Lower leg skin (tissue), 3 donors: ENCODE results near the gene LMCD1.

Experiments
- CTCF ChIP-seq, 3 donors: fragments of 450-650 bp; IDR thresholded peaks; one replicate each; pipeline ENCODE4 v1.5.1; 2016; ENCODE audit warnings: antibody characterized with exemption in 3 of 3, mild to moderate bottlenecking in 3 of 3, moderate library complexity in 2 of 3
- POLR2A ChIP-seq, 2 donors: fragments of 450-650 bp; IDR thresholded peaks; one replicate each; pipeline ENCODE4 v1.6.1; 2016 to 2017; ENCODE audit warnings: antibody characterized with exemption in 2 of 2, mild to moderate bottlenecking in 1 of 2, moderate library complexity in 1 of 2

GRCh38 chr3:8460815-8461456 lies 40.7 kb upstream of the LMCD1 start:
- TF ChIP-seq CTCF (IDR thresholded peaks at IDR 0.05): no peak
- no peak for TF ChIP-seq POLR2A (IDR thresholded peaks at IDR 0.05)
